HepG2 (cell line): ENCODE measurements around the gene PDCD2. TPM values are rescaled to one million over a fixed set of nuclear protein-coding genes. Genes with fewer than 3 reads are reported as not detected.

Experiments
- ARID2 ChIP-seq: sonication (generic); formaldehyde crosslinking; IDR thresholded peaks from 2 replicates; pipeline ENCODE4 v1.8.1; 2022; ENCODE audit warnings: mild to moderate bottlenecking, missing genetic modification reagents, borderline replicate concordance
- GATAD1 ChIP-seq: IDR thresholded peaks from 2 replicates; pipeline ENCODE4 v1.6.1; 2016; ENCODE audit warnings: missing genetic modification reagents, missing compliant biosample characterization
- GLI4 ChIP-seq: sonication (generic); formaldehyde crosslinking; IDR thresholded peaks from 2 replicates; pipeline ENCODE4 v1.5.1; 2020; ENCODE audit warnings: missing genetic modification reagents, mild to moderate bottlenecking, moderate library complexity, borderline replicate concordance
- MXD4 ChIP-seq: IDR thresholded peaks from 2 replicates; pipeline ENCODE4 v1.6.1; 2016; ENCODE audit warnings: mild to moderate bottlenecking, missing biosample characterization, missing genetic modification reagents
- RFX3 ChIP-seq: IDR thresholded peaks from 2 replicates; pipeline ENCODE4 v1.6.1; 2016; ENCODE audit warnings: missing biosample characterization, missing genetic modification reagents
- RFXANK ChIP-seq: IDR thresholded peaks from 2 replicates; pipeline ENCODE4 v1.6.1; 2016
- SIX1 ChIP-seq: sonication (generic); formaldehyde crosslinking; IDR thresholded peaks from 2 replicates; pipeline ENCODE4 v1.4.0; 2020; ENCODE audit warnings: missing genetic modification reagents, borderline replicate concordance
- TCF7 ChIP-seq: sonication (generic); IDR thresholded peaks from 2 replicates; pipeline ENCODE4 v1.6.1; 2016; ENCODE audit warnings: antibody characterized with exemption, low read depth
- ZFP36 ChIP-seq: fragments of 150-350 bp; IDR thresholded peaks from 2 replicates; pipeline ENCODE4 v1.6.1; 2018; ENCODE audit warnings: borderline replicate concordance, low read length, low read depth; ENCODE audit not compliant: partially characterized antibody
- ZFX ChIP-seq: sonication (generic); formaldehyde crosslinking; IDR thresholded peaks from 2 replicates; pipeline ENCODE4 v1.4.0; 2020; ENCODE audit warnings: mild to moderate bottlenecking, low read depth, missing genetic modification reagents, moderate library complexity
- ZNF292 ChIP-seq: sonication (generic); formaldehyde crosslinking; IDR thresholded peaks from 2 replicates; pipeline ENCODE4 v1.8.1; 2022; ENCODE audit warnings: mild to moderate bottlenecking, low read depth, missing genetic modification reagents, borderline replicate concordance
- ZNF30 ChIP-seq: sonication (generic); formaldehyde crosslinking; IDR thresholded peaks from 2 replicates; pipeline ENCODE4 v1.5.0; 2020; ENCODE audit warnings: mild to moderate bottlenecking, missing genetic modification reagents
- ZNF556 ChIP-seq: sonication (generic); formaldehyde crosslinking; IDR thresholded peaks from 2 replicates; pipeline ENCODE4 v1.4.0; 2020; ENCODE audit warnings: mild to moderate bottlenecking, missing genetic modification reagents, borderline replicate concordance
- ZNF557 ChIP-seq: sonication (generic); formaldehyde crosslinking; IDR thresholded peaks from 2 replicates; pipeline ENCODE4 v1.4.0; 2020; ENCODE audit warnings: missing genetic modification reagents
- ZNF563 ChIP-seq: sonication (generic); formaldehyde crosslinking; IDR thresholded peaks from 2 replicates; pipeline ENCODE4 v1.8.0; 2022; ENCODE audit warnings: mild to moderate bottlenecking, moderate library complexity, missing genetic modification reagents
- ZNF619 ChIP-seq: sonication (generic); formaldehyde crosslinking; IDR thresholded peaks from 2 replicates; pipeline ENCODE4 v1.4.0; 2020; ENCODE audit warnings: mild to moderate bottlenecking, missing genetic modification reagents
- ZNF660 ChIP-seq: sonication (generic); formaldehyde crosslinking; IDR thresholded peaks from 2 replicates; pipeline ENCODE4 v1.5.1; 2020; ENCODE audit warnings: mild to moderate bottlenecking, low read depth, missing genetic modification reagents, borderline replicate concordance
- ZNF746 ChIP-seq: sonication (generic); formaldehyde crosslinking; IDR thresholded peaks from 2 replicates; pipeline ENCODE4 v1.8.0; 2022; ENCODE audit warnings: mild to moderate bottlenecking, missing genetic modification reagents
- ZNF781 ChIP-seq: sonication (generic); formaldehyde crosslinking; IDR thresholded peaks from 2 replicates; pipeline ENCODE4 v1.5.1; 2020; ENCODE audit warnings: borderline replicate concordance, mild to moderate bottlenecking, missing genetic modification reagents; ENCODE audit errors: not compliant biosample characterization
- polyA plus RNA-seq, 8 experiments: library from polyadenylated mRNA; depleted of rRNA in 3 of 8; stranded (reverse) in 7 of 8; unstranded in 1 of 8; fragments of >200 nt; fragmentation: Illumina TruSeq in 4 of 8; extraction: Trizol in 4 of 8; gene quantifications; 2 replicates each; pipeline versions ENCODE4 v1.2.1 to v1.2.3, GENCODE V29; 2011 to 2016; ENCODE audit warnings: low read depth in 4 of 8, missing spikeins in 1 of 8, mixed read lengths in 1 of 8; ENCODE audit not compliant: insufficient read depth in 1 of 8
- total RNA-seq, 5 experiments: library from RNA; depleted of rRNA; stranded (reverse); fragments of >200 nt; fragmentation: Illumina TruSeq; extraction: Trizol; gene quantifications; 2 replicates each; pipeline ENCODE4 v1.2.3, GENCODE V29; 2016; ENCODE audit warnings: low read depth in 1 of 5
- TF ChIP-seq, protein P1 (sequence below): sonication (generic); formaldehyde crosslinking; IDR thresholded peaks from 2 replicates; pipeline ENCODE4 v1.5.1; 2020; ENCODE audit warnings: mild to moderate bottlenecking, moderate library complexity, missing genetic modification reagents
- TF ChIP-seq, protein P2 (sequence below): sonication (generic); formaldehyde crosslinking; IDR thresholded peaks from 2 replicates; pipeline ENCODE4 v1.4.0; 2020; ENCODE audit warnings: missing genetic modification reagents

Gene PDCD2
- total and polyA plus RNA-seq, 2 of the 13 experiments (the other 11 are each of a cell fraction or from before 2014, with no cell fraction given) = 83.6 to 133 TPM

DNA sequence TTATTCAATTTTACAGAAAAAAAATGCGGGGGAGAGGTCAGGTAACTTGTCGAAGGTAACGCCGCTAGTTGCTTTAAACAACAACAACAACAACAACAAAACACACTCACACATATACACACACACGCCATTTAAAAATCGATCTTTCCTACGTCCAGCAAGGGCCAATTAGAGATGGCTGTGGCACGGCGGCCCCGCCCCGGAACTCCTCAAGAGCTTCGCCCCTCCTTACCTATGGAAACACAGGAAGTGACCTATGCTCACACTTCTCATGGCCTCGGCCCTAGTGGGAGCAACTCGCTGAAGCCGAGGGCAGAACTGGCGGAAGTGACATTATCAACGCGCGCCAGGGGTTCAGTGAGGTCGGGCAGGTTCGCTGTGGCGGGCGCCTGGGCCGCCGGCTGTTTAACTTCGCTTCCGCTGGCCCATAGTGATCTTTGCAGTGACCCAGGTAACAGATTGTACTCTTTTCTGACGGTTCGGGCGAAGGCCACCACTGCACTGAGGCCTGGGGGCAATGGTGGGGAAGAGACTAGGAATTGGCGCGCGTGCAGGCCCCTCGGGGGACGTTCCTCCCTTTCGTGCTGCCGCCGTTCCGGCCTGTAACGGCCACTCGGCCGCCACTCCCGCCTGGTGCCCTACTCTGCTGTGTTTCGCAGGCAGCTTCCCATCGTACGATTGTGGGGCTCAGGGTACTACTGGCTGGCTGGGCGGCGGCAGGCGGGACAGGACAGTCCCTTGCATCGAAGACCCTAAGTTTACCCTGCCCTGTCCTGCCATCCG lies 30.2 kb downstream of the PDCD2 start, which contains the start of gene TBP (continued):
- peak; percentile 99 for TF ChIP-seq ZFX (CRISPR knock-in tag)
- TF ChIP-seq RFXANK (CRISPR knock-in tag) = no peak
- TF ChIP-seq ZNF781 = peak; percentile 44
- no peak; the same call in 1 of the 2 replicates for TF ChIP-seq ZNF292 (CRISPR knock-in tag)
- no peak for TF ChIP-seq ZNF746 (CRISPR knock-in tag)
- TF ChIP-seq, protein P1, sequence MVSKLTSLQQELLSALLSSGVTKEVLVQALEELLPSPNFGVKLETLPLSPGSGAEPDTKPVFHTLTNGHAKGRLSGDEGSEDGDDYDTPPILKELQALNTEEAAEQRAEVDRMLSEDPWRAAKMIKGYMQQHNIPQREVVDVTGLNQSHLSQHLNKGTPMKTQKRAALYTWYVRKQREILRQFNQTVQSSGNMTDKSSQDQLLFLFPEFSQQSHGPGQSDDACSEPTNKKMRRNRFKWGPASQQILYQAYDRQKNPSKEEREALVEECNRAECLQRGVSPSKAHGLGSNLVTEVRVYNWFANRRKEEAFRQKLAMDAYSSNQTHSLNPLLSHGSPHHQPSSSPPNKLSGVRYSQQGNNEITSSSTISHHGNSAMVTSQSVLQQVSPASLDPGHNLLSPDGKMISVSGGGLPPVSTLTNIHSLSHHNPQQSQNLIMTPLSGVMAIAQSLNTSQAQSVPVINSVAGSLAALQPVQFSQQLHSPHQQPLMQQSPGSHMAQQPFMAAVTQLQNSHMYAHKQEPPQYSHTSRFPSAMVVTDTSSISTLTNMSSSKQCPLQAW = peak; percentile 97
- TF ChIP-seq ZNF619 (CRISPR knock-in tag) = peak; percentile 8; the same call in 1 of the 2 replicates
- peak; percentile 67; the same call in 1 of the 2 replicates for TF ChIP-seq ZNF30 (CRISPR knock-in tag)
- TF ChIP-seq ZNF557 (CRISPR knock-in tag) = no peak
- TF ChIP-seq, protein P2, sequence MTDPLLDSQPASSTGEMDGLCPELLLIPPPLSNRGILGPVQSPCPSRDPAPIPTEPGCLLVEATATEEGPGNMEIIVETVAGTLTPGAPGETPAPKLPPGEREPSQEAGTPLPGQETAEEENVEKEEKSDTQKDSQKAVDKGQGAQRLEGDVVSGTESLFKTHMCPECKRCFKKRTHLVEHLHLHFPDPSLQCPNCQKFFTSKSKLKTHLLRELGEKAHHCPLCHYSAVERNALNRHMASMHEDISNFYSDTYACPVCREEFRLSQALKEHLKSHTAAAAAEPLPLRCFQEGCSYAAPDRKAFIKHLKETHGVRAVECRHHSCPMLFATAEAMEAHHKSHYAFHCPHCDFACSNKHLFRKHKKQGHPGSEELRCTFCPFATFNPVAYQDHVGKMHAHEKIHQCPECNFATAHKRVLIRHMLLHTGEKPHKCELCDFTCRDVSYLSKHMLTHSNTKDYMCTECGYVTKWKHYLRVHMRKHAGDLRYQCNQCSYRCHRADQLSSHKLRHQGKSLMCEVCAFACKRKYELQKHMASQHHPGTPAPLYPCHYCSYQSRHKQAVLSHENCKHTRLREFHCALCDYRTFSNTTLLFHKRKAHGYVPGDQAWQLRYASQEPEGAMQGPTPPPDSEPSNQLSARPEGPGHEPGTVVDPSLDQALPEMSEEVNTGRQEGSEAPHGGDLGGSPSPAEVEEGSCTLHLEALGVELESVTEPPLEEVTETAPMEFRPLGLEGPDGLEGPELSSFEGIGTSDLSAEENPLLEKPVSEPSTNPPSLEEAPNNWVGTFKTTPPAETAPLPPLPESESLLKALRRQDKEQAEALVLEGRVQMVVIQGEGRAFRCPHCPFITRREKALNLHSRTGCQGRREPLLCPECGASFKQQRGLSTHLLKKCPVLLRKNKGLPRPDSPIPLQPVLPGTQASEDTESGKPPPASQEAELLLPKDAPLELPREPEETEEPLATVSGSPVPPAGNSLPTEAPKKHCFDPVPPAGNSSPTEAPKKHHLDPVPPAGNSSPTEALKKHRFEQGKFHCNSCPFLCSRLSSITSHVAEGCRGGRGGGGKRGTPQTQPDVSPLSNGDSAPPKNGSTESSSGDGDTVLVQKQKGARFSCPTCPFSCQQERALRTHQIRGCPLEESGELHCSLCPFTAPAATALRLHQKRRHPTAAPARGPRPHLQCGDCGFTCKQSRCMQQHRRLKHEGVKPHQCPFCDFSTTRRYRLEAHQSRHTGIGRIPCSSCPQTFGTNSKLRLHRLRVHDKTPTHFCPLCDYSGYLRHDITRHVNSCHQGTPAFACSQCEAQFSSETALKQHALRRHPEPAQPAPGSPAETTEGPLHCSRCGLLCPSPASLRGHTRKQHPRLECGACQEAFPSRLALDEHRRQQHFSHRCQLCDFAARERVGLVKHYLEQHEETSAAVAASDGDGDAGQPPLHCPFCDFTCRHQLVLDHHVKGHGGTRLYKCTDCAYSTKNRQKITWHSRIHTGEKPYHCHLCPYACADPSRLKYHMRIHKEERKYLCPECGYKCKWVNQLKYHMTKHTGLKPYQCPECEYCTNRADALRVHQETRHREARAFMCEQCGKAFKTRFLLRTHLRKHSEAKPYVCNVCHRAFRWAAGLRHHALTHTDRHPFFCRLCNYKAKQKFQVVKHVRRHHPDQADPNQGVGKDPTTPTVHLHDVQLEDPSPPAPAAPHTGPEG (CRISPR knock-in tag) = peak; percentile 91
- TF ChIP-seq ARID2 (CRISPR knock-in tag) = no peak
- TF ChIP-seq TCF7 = 0 out of 2 replicates have a peak, but pooled peaks have one; percentile 15
- TF ChIP-seq ZNF563 = peak; percentile 86
- peak; percentile 93 for TF ChIP-seq MXD4 (CRISPR knock-in tag)
- peak; percentile 100 for TF ChIP-seq GATAD1 (CRISPR knock-in tag)
- TF ChIP-seq ZNF556 = peak; percentile 66; the same call in 1 of the 2 replicates
- TF ChIP-seq RFX3 (CRISPR knock-in tag) = no peak
- TF ChIP-seq ZNF660 = no peak
- TF ChIP-seq GLI4 (CRISPR knock-in tag) = 0 out of 2 replicates have a peak, but pooled peaks have one; percentile 70
- no peak for TF ChIP-seq ZFP36
- TF ChIP-seq SIX1 = peak; percentile 26; the same call in 1 of the 2 replicates
